Raji (cell line): ENCODE measurements around the gene MRLN.

Experiments used
- POLR2A ChIP-seq: IDR thresholded peaks from 2 replicates; pipeline ENCODE4 v1.6.1; 2011; ENCODE audit warnings: low read depth, low read length, control low read depth; ENCODE audit not compliant: insufficient read depth

Gene MRLN

GRCh38 chr10:59753267-59753666, at the start of gene MRLN:
MRLN (minus strand) TSS chr10:59753455.
- no peak for TF ChIP-seq POLR2A

- TF ChIP-seq POLR2A: no peak
These were observed 47.9 kb upstream of the MRLN start for GRCh38 chr10:59801171-59801570.

GRCh38 chr10:59799421-59799820, 46.2 kb upstream of the MRLN start:
- no peak for TF ChIP-seq POLR2A

- TF ChIP-seq POLR2A: no peak
These were observed 40.7 kb upstream of the MRLN start for GRCh38 chr10:59793919-59794318.

- no peak for TF ChIP-seq POLR2A
These were observed 39.6 kb upstream of the MRLN start for GRCh38 chr10:59792812-59793211.

GRCh38 chr10:59791601-59792000, 38.3 kb upstream of the MRLN start:
- TF ChIP-seq POLR2A: no peak

- no peak for TF ChIP-seq POLR2A
These were observed 28.3 kb upstream of the MRLN start for GRCh38 chr10:59781511-59781910.

GRCh38 chr10:59779756-59780533, 26.7 kb upstream of the MRLN start:
- TF ChIP-seq POLR2A: no peak

GRCh38 chr10:59774451-59774850, 21.2 kb upstream of the MRLN start:
- no peak for TF ChIP-seq POLR2A

- no peak for TF ChIP-seq POLR2A
These were observed 19.8 kb upstream of the MRLN start for GRCh38 chr10:59773088-59773487.

GRCh38 chr10:59771162-59771807, 18.0 kb upstream of the MRLN start:
- TF ChIP-seq POLR2A: no peak

GRCh38 chr10:59770689-59771088, 17.4 kb upstream of the MRLN start:
- TF ChIP-seq POLR2A: no peak

- TF ChIP-seq POLR2A: no peak
These were observed 9.2 kb upstream of the MRLN start for GRCh38 chr10:59762505-59762904.

- no peak for TF ChIP-seq POLR2A
These were observed 4.7 kb upstream of the MRLN start for GRCh38 chr10:59757966-59758365.

- TF ChIP-seq POLR2A: no peak
These were observed 1.7 kb upstream of the MRLN start for GRCh38 chr10:59754951-59755350.

- no peak for TF ChIP-seq POLR2A
These were observed 846 bp downstream of the MRLN start for GRCh38 chr10:59752278-59752940.
